Kidney (tissue), 14 donors: Measurements from ENCODE around the gene ANKRD44. TPM values are rescaled to one million over a fixed set of nuclear protein-coding genes. Genes with fewer than 3 reads are reported as not detected.

ENCODE experiments used
- DNase-seq, 5 donors: peaks; one replicate each; pipeline ENCODE4 v3.0.0-alpha.2; 2013 to 2020
- FAIRE-seq: peaks from 2 replicates; lab custom pipeline; 2012; peaks lifted over from hg19 to GRCh38; lab: Jason Lieb, UNC
- H3K27ac ChIP-seq, 2 donors: one replicate each; pipeline ENCODE4 v1.7.0; 2013; ENCODE audit warnings: low read depth in 2 of 2, low read length in 2 of 2, inconsistent platforms in 1 of 2
- H3K27me3 ChIP-seq: one replicate; pipeline ENCODE4 v1.7.1; 2013; ENCODE audit warnings: low read length, inconsistent platforms; ENCODE audit not compliant: control insufficient read depth, insufficient read depth
- H3K36me3 ChIP-seq, 3 donors: one replicate each; pipeline versions ENCODE4 v1.7.0 to v1.7.1; 2013; ENCODE audit warnings: low read length in 3 of 3, control low read depth in 1 of 3, inconsistent platforms in 1 of 3; ENCODE audit not compliant: insufficient read depth in 3 of 3, control insufficient read depth in 2 of 3
- H3K4me1 ChIP-seq, 3 donors: one replicate each; pipeline versions ENCODE4 v1.7.0 to v1.7.1; 2013; ENCODE audit warnings: low read length in 3 of 3, inconsistent platforms in 1 of 3, low read depth in 1 of 3; ENCODE audit not compliant: control insufficient read depth in 2 of 3, insufficient read depth in 2 of 3
- H3K4me3 ChIP-seq, 3 donors: one replicate each; pipeline versions ENCODE4 v1.7.0 to v1.8.1; 2013; ENCODE audit warnings: low read length in 3 of 3, control low read depth in 1 of 3, inconsistent platforms in 1 of 3
- H3K9ac ChIP-seq, 3 donors: one replicate each; pipeline versions ENCODE4 v1.7.0 to v1.7.1; 2013; ENCODE audit warnings: low read length in 3 of 3, control low read depth in 1 of 3, inconsistent platforms in 1 of 3
- H3K9me3 ChIP-seq, 3 donors: one replicate each; pipeline versions ENCODE4 v1.7.0 to v1.7.1; 2013; ENCODE audit warnings: low read length in 3 of 3, control low read depth in 1 of 3, inconsistent platforms in 1 of 3; ENCODE audit not compliant: control insufficient read depth in 2 of 3, insufficient read depth in 1 of 3
- intact Hi-C: fragments of 100-400 bp; cut with DNase I; formaldehyde crosslinking; loops from one replicate; pipeline ENCODE4 v1.11.1; 2022
- polyA plus RNA-seq: library from polyadenylated mRNA; stranded (reverse); fragments of 350-450 nt; fragmentation: Illumina TruSeq; extraction: RNeasy Lipid Tissue Mini Kit (QIAGEN cat#74804); gene quantifications from one replicate; pipeline ENCODE4 v1.2.3, GENCODE V29; 2014; ENCODE audit warnings: low read depth, low replicate concordance; ENCODE audit not compliant: insufficient read depth
- total RNA-seq: library from RNA; stranded (reverse); fragmentation: NEBNext Ultra II Directional; extraction: Animal tissue kit (Norgen Biotek cat#: 25700); gene quantifications from one replicate; pipeline ENCODE4 v1.2.1, GENCODE V29; 2021
- TF ChIP-seq, protein P1 (sequence below): IDR thresholded peaks from 3 replicates; pipeline ENCODE4 v1.5.1; 2012; ENCODE audit warnings: mild to moderate bottlenecking, moderate library complexity, borderline replicate concordance; ENCODE audit not compliant: insufficient read depth; ENCODE audit errors: extremely low read depth
- donor health status: control.
- donor health status: control.
- donor health status: control.
- donor health status: control.
- donor health status: control.
- donor health status: DM: yes; HTN: yes; CAD: no.
- donor health status: Normal renal cell carcinoma (clear cell type).

The ANKRD44 gene
- total and polyA plus RNA-seq, 2 donors from 2014 or later: 2.2 to 39.2 TPM

DNA sequence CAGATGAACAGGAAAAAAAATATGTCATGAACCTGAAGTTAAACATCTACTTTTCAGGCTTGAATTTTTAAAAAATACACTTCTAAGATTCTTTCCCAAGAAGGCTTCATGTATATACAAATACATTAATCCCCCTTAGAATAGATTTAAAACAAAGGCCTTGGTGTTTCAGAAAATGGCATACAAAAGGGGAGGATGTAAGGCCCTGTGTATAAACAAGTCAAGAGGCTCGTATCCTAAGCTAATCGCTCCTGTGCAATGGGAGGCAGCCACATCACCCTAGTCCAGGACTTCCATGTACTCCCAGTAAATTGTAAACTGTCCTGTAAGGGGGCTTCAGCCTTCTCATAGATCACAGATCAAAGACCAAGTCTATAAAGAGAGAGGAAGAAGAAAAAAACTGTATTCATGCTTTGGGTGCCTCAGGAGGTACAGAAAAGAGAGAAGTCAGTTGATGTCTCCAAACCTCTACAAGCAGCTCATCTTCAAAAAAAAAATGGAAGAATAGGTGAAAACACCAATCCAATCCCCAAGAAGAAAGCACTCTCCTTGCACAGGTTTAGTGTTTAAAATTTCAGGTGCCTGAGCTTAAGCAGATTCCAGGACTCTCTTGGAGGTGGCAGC is 53.9 kb downstream of the ANKRD44 start:
- TF ChIP-seq, protein P1, sequence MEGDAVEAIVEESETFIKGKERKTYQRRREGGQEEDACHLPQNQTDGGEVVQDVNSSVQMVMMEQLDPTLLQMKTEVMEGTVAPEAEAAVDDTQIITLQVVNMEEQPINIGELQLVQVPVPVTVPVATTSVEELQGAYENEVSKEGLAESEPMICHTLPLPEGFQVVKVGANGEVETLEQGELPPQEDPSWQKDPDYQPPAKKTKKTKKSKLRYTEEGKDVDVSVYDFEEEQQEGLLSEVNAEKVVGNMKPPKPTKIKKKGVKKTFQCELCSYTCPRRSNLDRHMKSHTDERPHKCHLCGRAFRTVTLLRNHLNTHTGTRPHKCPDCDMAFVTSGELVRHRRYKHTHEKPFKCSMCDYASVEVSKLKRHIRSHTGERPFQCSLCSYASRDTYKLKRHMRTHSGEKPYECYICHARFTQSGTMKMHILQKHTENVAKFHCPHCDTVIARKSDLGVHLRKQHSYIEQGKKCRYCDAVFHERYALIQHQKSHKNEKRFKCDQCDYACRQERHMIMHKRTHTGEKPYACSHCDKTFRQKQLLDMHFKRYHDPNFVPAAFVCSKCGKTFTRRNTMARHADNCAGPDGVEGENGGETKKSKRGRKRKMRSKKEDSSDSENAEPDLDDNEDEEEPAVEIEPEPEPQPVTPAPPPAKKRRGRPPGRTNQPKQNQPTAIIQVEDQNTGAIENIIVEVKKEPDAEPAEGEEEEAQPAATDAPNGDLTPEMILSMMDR: no peak
- no peaks in the 10 kb centered on the region for H3K9me3 ChIP-seq
- intact Hi-C loops: no loop called here
- H3K36me3 ChIP-seq: no peaks in the 10 kb centered on the region
- FAIRE-seq: no peak
- no peak for DNase-seq
- H3K27me3 ChIP-seq: no peaks in the 10 kb centered on the region
- H3K4me3 ChIP-seq: no peak overlapping the region
- peaks cover 0 to 5% (median 3%) of the 10 kb centered on the region in 3 donors for H3K4me1 ChIP-seq
- H3K9ac ChIP-seq: no peak overlapping the region
- no peak overlapping the region for H3K27ac ChIP-seq

DNA sequence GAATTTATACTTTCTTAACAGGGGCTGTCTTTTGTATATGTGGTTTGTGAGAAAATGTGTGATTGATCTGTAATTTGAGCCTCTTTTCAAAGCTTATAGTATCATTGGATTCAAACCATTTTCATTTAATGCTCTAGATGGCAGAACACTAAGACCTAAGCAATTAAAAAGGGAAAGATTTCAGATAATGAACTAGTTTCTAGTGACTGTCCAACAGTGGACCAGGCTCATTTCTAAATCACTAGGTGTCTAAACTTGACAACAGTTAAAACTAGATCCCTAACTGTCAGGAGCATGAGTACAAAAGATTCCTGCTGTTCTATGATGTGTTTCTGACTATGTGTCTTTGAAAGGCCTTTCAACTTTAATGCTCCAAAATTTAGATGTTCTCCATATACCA is 54.6 kb downstream of the ANKRD44 start:
- Histone ChIP-seq H3K4me1 (peaks cover 0 to 5% (median 3%) of the 10 kb centered on the region in 3 donors), H3K27me3 (no peaks in the 10 kb centered on the region), H3K36me3 (no peaks in the 10 kb centered on the region), H3K4me3 (no peak overlapping the region), H3K27ac (no peak overlapping the region), H3K9me3 (no peaks in the 10 kb centered on the region), H3K9ac (no peak overlapping the region)
- FAIRE-seq (no peak), DNase-seq (no peak)
- intact Hi-C loops: no loop called here
- TF ChIP-seq, protein P1: no peak

DNA sequence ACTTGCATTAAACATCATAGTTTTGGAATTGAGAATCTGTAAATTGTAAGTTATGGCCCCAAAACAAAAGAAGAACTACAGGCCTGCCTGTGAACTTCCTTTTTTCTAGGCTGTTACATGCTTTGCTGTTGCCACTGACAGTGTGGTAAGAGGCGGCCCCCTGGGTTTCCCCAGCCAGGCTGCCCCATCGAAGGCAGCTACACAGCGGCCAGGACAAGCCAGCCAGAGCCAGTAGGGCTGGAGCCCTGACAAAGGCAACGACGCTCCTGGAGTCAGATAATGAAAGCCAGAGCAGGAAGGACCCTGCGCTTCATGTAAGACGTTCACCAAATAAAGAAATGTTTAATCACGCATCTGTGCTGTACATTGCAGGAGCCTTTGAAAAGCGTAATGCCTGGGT is 55.0 kb downstream of the ANKRD44 start:
- Histone ChIP-seq H3K36me3 (no peaks in the 10 kb centered on the region), H3K4me3 (no peak overlapping the region), H3K4me1 (peaks cover 0 to 5% (median 3%) of the 10 kb centered on the region in 3 donors), H3K9me3 (no peaks in the 10 kb centered on the region), H3K27me3 (no peaks in the 10 kb centered on the region), H3K9ac (no peak overlapping the region), H3K27ac (peak overlapping the region in 1 of 2 donors; percentile 8)
- intact Hi-C loops: no loop called here
- peak; percentile 26 to 86 (median 48) for DNase-seq
- no peak for FAIRE-seq
- TF ChIP-seq, protein P1: no peak
